Endodermal cell (in vitro differentiated cells): ENCODE data around the gene TARP.

Source experiments
- DNase-seq: peaks from one replicate; pipeline ENCODE4 v3.0.0-alpha.2; 2017
- H3K27ac ChIP-seq: 2 replicates; pipeline ENCODE4 v1.5.1; 2013; ENCODE audit warnings: mild to moderate bottlenecking, low read depth, low read length, moderate library complexity
- H3K27me3 ChIP-seq: 2 replicates; pipeline ENCODE4 v1.6.1; 2013; ENCODE audit warnings: mild to moderate bottlenecking, low read length, moderate library complexity; ENCODE audit not compliant: insufficient read depth, control insufficient read depth, poor library complexity, severe bottlenecking
- H3K36me3 ChIP-seq: 2 replicates; pipeline ENCODE4 v1.7.0; 2013; ENCODE audit warnings: mild to moderate bottlenecking, low read length, moderate library complexity; ENCODE audit not compliant: control insufficient read depth, insufficient read depth
- H3K4me1 ChIP-seq: one replicate; pipeline ENCODE4 v1.7.0; 2013; ENCODE audit warnings: low read length; ENCODE audit not compliant: control insufficient read depth, insufficient read depth
- H3K4me3 ChIP-seq: 2 replicates; pipeline ENCODE4 v1.5.1; 2013; ENCODE audit warnings: mild to moderate bottlenecking, low read length, moderate library complexity
- H3K9ac ChIP-seq: 2 replicates; pipeline ENCODE4 v1.6.1; 2013; ENCODE audit warnings: mild to moderate bottlenecking, low read length, moderate library complexity; ENCODE audit not compliant: poor library complexity, severe bottlenecking; ENCODE audit errors: extremely low read depth
- H3K9me3 ChIP-seq: 2 replicates; pipeline ENCODE4 v1.6.1; 2013; ENCODE audit warnings: mild to moderate bottlenecking, low read length, moderate library complexity; ENCODE audit not compliant: control insufficient read depth
- H3K27ac Mint-ChIP-seq: 2 replicates; pipeline ENCODE4 v1.8.0; 2020; ENCODE audit warnings: mixed read lengths
- H3K27me3 Mint-ChIP-seq: 2 replicates; pipeline ENCODE4 v1.8.0; 2021; ENCODE audit warnings: mild to moderate bottlenecking, mixed read lengths; ENCODE audit not compliant: insufficient read depth
- H3K36me3 Mint-ChIP-seq: 2 replicates; pipeline ENCODE4 v1.8.0; 2020; ENCODE audit warnings: low read depth, mixed read lengths
- H3K4me1 Mint-ChIP-seq: 2 replicates; pipeline ENCODE4 v1.8.0; 2020; ENCODE audit warnings: mixed read lengths
- H3K4me3 Mint-ChIP-seq: 2 replicates; pipeline ENCODE4 v1.8.0; 2020; ENCODE audit warnings: mild to moderate bottlenecking, moderate library complexity, mixed read lengths
- H3K9me3 Mint-ChIP-seq: 2 replicates; pipeline ENCODE4 v1.8.0; 2020; ENCODE audit warnings: mild to moderate bottlenecking, mixed read lengths
- WGBS, 2 experiments: methylation state at CpG; one replicate each; pipeline versions ENCODE4 v1.1.5 to v1.1.7; 2013; ENCODE audit warnings: missing lambda C conversion rate in 2 of 2, mixed read lengths in 1 of 2; ENCODE audit not compliant: insufficient coverage in 1 of 2, insufficient read length in 1 of 2; 5-methylcytosine and 5-hydroxymethylcytosine counted together
- TF ChIP-seq, protein P1 (sequence below): fragments of 200-600 bp; sonication (generic); conservative IDR thresholded peaks from 2 replicates; pipeline ENCODE4 v1.5.0; 2021; ENCODE audit warnings: antibody characterized with exemption, mild to moderate bottlenecking

Gene TARP

DNA sequence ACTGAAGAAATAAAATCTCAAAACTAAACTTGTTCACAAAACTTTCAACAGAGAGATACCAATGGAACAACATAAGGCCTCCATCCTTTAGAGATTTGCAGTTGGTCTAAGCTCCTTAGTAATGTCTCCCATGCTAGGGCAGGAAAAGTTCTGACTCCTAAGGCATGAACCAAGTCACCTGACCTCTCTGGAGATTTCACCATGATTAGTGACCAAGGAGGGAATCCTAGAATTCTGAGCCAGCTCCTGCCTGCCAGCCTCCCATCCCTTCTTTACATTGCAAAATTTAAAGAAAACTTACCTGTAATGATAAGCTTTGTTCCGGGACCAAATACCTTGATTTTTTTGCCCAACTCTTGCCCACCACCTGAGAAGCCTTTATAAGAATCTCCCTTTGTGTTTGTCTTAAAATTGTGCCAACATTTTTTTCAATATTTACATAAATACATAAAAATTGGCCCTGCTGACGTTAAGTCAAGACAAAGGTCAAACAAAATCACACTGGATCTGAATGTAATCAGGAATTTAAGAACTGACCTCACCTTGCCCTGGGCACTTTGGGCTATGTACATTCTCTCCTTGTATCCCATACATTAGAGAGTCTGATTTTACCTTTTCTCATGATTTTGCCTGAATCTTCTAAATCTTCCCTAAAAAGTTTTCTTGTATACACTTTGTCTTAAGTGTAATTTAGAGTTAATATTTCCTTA, at the start of gene TARP:
Gene TARP (minus strand): TSS at position 351 of the 710 bp plus-strand sequence.
- H3K4me1 Mint-ChIP-seq, result peaks cover 2% of the 10 kb centered on the region

GRCh38 chr7:38323156-38323555, 49.7 kb upstream of the TARP start:
- Mint-ChIP-seq H3K4me1 (peaks cover 27% of the 10 kb centered on the region), H3K36me3 (no peaks in the 10 kb centered on the region), H3K4me3 (no peak overlapping the region), H3K27me3 (peaks cover 75% of the 10 kb centered on the region), H3K27ac (no peak overlapping the region), H3K9me3 (no peaks in the 10 kb centered on the region)
- peaks cover 9% of the 10 kb centered on the region for H3K4me1 ChIP-seq
- no peaks in the 10 kb centered on the region for H3K36me3 ChIP-seq
- H3K27ac ChIP-seq, result no peak overlapping the region
- no peak overlapping the region for H3K9ac ChIP-seq
- TF ChIP-seq, protein P1, sequence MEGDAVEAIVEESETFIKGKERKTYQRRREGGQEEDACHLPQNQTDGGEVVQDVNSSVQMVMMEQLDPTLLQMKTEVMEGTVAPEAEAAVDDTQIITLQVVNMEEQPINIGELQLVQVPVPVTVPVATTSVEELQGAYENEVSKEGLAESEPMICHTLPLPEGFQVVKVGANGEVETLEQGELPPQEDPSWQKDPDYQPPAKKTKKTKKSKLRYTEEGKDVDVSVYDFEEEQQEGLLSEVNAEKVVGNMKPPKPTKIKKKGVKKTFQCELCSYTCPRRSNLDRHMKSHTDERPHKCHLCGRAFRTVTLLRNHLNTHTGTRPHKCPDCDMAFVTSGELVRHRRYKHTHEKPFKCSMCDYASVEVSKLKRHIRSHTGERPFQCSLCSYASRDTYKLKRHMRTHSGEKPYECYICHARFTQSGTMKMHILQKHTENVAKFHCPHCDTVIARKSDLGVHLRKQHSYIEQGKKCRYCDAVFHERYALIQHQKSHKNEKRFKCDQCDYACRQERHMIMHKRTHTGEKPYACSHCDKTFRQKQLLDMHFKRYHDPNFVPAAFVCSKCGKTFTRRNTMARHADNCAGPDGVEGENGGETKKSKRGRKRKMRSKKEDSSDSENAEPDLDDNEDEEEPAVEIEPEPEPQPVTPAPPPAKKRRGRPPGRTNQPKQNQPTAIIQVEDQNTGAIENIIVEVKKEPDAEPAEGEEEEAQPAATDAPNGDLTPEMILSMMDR, result no peak
- WGBS, 2 experiments, result 97% methylated on average over 3 of the region's 3 CpGs; no CpG with 5 or more reads in 1 of the 2 experiments
- no peak overlapping the region for H3K4me3 ChIP-seq
- H3K9me3 ChIP-seq, result no peaks in the 10 kb centered on the region
- peaks cover 86% of the 10 kb centered on the region for H3K27me3 ChIP-seq
- no peak for DNase-seq

More for the DNA sequence above, at the start of gene TARP:
- TF ChIP-seq, protein P1, result no peak
- Mint-ChIP-seq H3K4me3 (no peak within 1 kb of the TSS), H3K27ac (no peak within 1 kb of the TSS), H3K9me3 (no peaks in the 10 kb centered on the region), H3K27me3 (no peaks in the 10 kb centered on the region), H3K36me3 (no peaks in the 10 kb centered on the region)
- H3K36me3 ChIP-seq, result no peaks in the 10 kb centered on the region
- H3K27me3 ChIP-seq, result no peaks in the 10 kb centered on the region
- H3K9me3 ChIP-seq, result no peaks in the 10 kb centered on the region
- no peak within 1 kb of the TSS for H3K9ac ChIP-seq
- WGBS, 2 experiments, result 90 to 100% methylated on average over 1 to 2 of the region's 2 CpGs
- DNase-seq, result no peak
- H3K27ac ChIP-seq, result no peak within 1 kb of the TSS
- H3K4me1 ChIP-seq, result no peaks in the 10 kb centered on the region
- H3K4me3 ChIP-seq, result no peak within 1 kb of the TSS

DNA sequence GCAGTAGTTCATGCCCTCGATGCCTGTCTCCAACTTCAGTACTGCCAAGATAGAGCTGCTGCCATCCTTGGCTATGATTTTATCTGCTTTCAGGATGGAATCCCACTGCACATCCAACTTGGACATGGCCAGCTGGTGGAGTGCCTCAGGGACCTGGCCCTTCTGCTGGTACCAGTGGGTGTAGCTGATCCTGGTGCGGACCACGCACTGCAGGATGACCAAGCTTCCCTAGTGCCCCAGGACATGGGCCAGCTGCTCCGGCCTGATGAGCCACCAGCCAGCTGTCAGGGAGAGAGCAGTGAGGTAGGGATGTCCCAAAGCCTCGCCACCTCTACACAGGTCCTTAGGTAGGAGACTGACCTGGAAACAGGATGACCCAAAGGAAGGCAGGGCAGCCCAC, 49.0 kb upstream of the TARP start:
- Histone ChIP-seq H3K36me3 (no peaks in the 10 kb centered on the region), H3K27me3 (peaks cover 79% of the 10 kb centered on the region), H3K27ac (no peak overlapping the region), H3K9ac (no peak overlapping the region), H3K9me3 (no peaks in the 10 kb centered on the region), H3K4me3 (no peak overlapping the region), H3K4me1 (peaks cover 9% of the 10 kb centered on the region)
- Mint-ChIP-seq H3K9me3 (no peaks in the 10 kb centered on the region), H3K27me3 (peaks cover 72% of the 10 kb centered on the region), H3K27ac (no peak overlapping the region), H3K36me3 (no peaks in the 10 kb centered on the region), H3K4me1 (peaks cover 29% of the 10 kb centered on the region), H3K4me3 (no peak overlapping the region)
- TF ChIP-seq, protein P1, result no peak
- 93 to 96% methylated on average over 5 of the region's 5 CpGs for WGBS, 2 experiments
- DNase-seq, result no peak
